Esophagus muscularis mucosa (tissue), 4 donors: ENCODE results near the gene KCNJ12. TPM values are rescaled to one million over a fixed set of nuclear protein-coding genes. Genes with fewer than 3 reads are reported as not detected.
"Not testable (repeated sequence)": the region's sequence is repeated elsewhere in the genome, so short reads cannot be mapped to it uniquely, and the experiment has no call there.

Experiments
- DNase-seq: peaks from one replicate; pipeline ENCODE4 v3.0.0-alpha.2; 2017; ENCODE audit errors: extremely low spot score
- H3K27ac ChIP-seq, 4 donors: fragments of 200-600 bp; sonication (generic); replicated peaks in 1 of 4; 1 replicate in 3 of 4; 2 replicates in 1 of 4; pipeline ENCODE4 v1.5.1; 2016 to 2019; ENCODE audit warnings: mild to moderate bottlenecking in 1 of 4
- H3K27me3 ChIP-seq, 4 donors: fragments of 200-600 bp; sonication (generic); one replicate each; pipeline versions ENCODE4 v1.5.1 to v1.6.0; 2016 to 2019
- H3K36me3 ChIP-seq, 4 donors: fragments of 200-600 bp; sonication (generic); one replicate each; pipeline ENCODE4 v1.5.1; 2016 to 2019
- H3K4me1 ChIP-seq, 4 donors: fragments of 200-600 bp; sonication (generic); one replicate each; pipeline ENCODE4 v1.5.1; 2016 to 2019
- H3K4me3 ChIP-seq, 4 donors: fragments of 200-600 bp; sonication (generic); 1 replicate in 2 of 4; 2 replicates in 2 of 4; pipeline ENCODE4 v1.5.1; 2016 to 2019; ENCODE audit warnings: mild to moderate bottlenecking in 4 of 4, moderate library complexity in 1 of 4
- H3K9me3 ChIP-seq, 4 donors: fragments of 200-600 bp; sonication (generic); 1 replicate in 3 of 4; 2 replicates in 1 of 4; pipeline ENCODE4 v1.5.1; 2016 to 2019
- EP300 ChIP-seq: sonication (generic); formaldehyde crosslinking; IDR thresholded peaks from one replicate; pipeline ENCODE4 v1.6.1; 2017; ENCODE audit warnings: antibody characterized with exemption
- POLR2A ChIP-seq: fragments of 450-650 bp; IDR thresholded peaks from one replicate; pipeline ENCODE4 v1.6.1; 2017; ENCODE audit warnings: antibody characterized with exemption, moderate library complexity, mild to moderate bottlenecking, low read depth
- POLR2AphosphoS5 ChIP-seq, 2 donors: sonication (generic); formaldehyde crosslinking; IDR thresholded peaks; one replicate each; pipeline ENCODE4 v1.6.1; 2017; ENCODE audit warnings: antibody characterized with exemption in 2 of 2
- WGBS: methylation state at CpG from one replicate; pipeline ENCODE4 v1.1.5; 2018; 5-methylcytosine and 5-hydroxymethylcytosine counted together
- intact Hi-C: fragments of 100-400 bp; cut with DNase I; formaldehyde crosslinking; loops from one replicate; pipeline ENCODE4 v1.15.1; 2023
- total RNA-seq, 4 donors: library from RNA; depleted of rRNA; stranded (reverse); fragments of >200 nt; gene quantifications; one replicate each; pipeline versions ENCODE4 v1.1.0 to v1.2.1, GENCODE V29; 2016
- TF ChIP-seq, protein P1 (sequence below), 3 experiments: fragments of 200-600 bp in 2 of 3; fragments of 450-650 bp in 1 of 3; sonication (generic) in 2 of 3; IDR thresholded peaks; one replicate each; pipeline ENCODE4 v1.5.1; 2017 to 2019; ENCODE audit warnings: antibody characterized with exemption in 3 of 3, mild to moderate bottlenecking in 2 of 3, moderate library complexity in 1 of 3

KCNJ12 gene
- total RNA-seq, 4 donors from 2014 or later, result 0.83 to 2.1 (median 1.5) TPM

DNA sequence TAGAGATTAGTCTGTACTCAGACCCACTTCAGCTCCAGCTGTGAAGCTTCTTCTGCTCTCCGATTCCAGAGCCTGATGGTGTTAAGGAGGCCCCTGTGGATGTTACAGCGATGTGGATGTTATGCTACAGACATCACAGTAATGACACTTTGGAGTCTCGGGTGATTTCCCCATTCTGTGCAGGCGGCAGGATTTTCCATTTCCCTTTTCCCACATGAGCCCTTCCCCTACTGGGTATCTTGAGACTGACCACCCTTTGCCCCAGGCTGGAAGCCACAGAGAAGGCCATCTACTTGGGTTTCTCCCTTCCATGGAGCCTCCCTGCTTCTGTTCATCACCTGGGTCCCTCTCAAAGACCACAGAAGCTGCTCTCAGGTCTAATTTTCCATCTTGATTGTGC is 78.3 kb downstream of the KCNJ12 start:
- TF ChIP-seq EP300 (no peak), POLR2A (no peak)
- TF ChIP-seq, protein P1, sequence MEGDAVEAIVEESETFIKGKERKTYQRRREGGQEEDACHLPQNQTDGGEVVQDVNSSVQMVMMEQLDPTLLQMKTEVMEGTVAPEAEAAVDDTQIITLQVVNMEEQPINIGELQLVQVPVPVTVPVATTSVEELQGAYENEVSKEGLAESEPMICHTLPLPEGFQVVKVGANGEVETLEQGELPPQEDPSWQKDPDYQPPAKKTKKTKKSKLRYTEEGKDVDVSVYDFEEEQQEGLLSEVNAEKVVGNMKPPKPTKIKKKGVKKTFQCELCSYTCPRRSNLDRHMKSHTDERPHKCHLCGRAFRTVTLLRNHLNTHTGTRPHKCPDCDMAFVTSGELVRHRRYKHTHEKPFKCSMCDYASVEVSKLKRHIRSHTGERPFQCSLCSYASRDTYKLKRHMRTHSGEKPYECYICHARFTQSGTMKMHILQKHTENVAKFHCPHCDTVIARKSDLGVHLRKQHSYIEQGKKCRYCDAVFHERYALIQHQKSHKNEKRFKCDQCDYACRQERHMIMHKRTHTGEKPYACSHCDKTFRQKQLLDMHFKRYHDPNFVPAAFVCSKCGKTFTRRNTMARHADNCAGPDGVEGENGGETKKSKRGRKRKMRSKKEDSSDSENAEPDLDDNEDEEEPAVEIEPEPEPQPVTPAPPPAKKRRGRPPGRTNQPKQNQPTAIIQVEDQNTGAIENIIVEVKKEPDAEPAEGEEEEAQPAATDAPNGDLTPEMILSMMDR (IDR thresholded peaks at IDR 0.05), result no peak
- Histone ChIP-seq H3K27me3 (peaks cover 0 to 26% (median 0%) of the 10 kb centered on the region in 4 donors), H3K4me1 (peaks cover 13 to 29% (median 25%) of the 10 kb centered on the region in 4 donors), H3K36me3 (no peaks in the 10 kb centered on the region), H3K27ac (no peak overlapping the region), H3K9me3 (no peaks in the 10 kb centered on the region), H3K4me3 (no peak overlapping the region)
- WGBS, result 83% methylated on average over 4 of the region's 4 CpGs
- intact Hi-C loops, result loop anchor here (10.0 kb wide), 2 partner anchors 120 to 330 kb away; partner anchors contain the start of gene DHRS7B
- DNase-seq, result no peak

DNA sequence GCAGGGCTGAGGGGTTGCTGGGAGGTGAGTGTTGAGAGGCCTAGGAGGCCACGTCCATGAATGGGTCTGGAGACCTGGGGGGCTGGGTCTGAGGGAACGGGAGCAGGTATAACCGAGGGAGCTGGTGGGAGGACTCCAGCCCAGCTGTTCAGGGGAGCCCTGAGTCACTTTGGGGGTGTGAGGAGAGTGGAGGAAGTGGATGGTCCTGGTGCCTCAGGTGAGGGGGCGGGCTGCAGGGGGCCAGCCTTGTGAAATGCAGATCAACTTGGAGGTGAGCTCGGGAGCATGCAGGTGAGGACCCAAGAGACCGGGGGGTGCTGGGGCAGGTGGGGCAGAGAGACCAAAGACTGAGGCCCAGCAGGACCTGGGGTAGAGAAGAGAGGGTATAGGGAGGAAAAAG is 79.6 kb downstream of the KCNJ12 start:
- H3K36me3 ChIP-seq, result no peaks in the 10 kb centered on the region
- H3K4me3 ChIP-seq, result no peak overlapping the region
- intact Hi-C loops, result loop anchor here (2.0 to 10.0 kb wide), 4 partner anchors 55 to 331 kb away; partner anchors contain the start of gene DHRS7B
- TF ChIP-seq POLR2A (no peak), EP300 (no peak), POLR2AphosphoS5 (IDR thresholded peaks at IDR 0.05) (no peak)
- TF ChIP-seq, protein P1 (IDR thresholded peaks at IDR 0.05), result no peak
- H3K4me1 ChIP-seq, result peaks cover 13 to 29% (median 25%) of the 10 kb centered on the region in 4 donors
- no peak for DNase-seq
- peaks cover 0 to 23% (median 0%) of the 10 kb centered on the region in 4 donors for H3K27me3 ChIP-seq
- H3K9me3 ChIP-seq, result no peaks in the 10 kb centered on the region
- H3K27ac ChIP-seq, result no peak overlapping the region
- WGBS, result 77% methylated on average over 6 of the region's 6 CpGs

DNA sequence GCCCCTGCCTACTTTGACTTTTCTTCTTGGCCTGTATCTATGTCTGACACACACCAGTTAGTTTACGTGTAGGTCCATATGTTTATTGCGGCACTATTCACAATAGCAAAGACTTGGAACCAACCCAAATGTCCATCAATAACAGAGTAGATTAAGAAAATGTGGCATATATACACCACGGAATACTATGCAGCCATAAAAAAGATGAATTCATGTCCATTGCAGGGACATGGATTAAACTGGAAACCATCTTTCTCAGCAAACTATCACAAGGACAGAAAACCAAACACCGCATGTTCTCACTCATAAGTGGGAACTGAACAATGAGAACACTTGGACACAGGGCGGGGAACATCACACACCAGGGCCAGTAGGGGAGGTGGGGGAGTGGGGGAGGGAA is 80.3 kb downstream of the KCNJ12 start:
- 74% methylated on average over 5 of the region's 5 CpGs for WGBS
- H3K27me3 ChIP-seq, result peaks cover 0 to 21% (median 0%) of the 10 kb centered on the region in 4 donors
- DNase-seq, result not testable (repeated sequence)

DNA sequence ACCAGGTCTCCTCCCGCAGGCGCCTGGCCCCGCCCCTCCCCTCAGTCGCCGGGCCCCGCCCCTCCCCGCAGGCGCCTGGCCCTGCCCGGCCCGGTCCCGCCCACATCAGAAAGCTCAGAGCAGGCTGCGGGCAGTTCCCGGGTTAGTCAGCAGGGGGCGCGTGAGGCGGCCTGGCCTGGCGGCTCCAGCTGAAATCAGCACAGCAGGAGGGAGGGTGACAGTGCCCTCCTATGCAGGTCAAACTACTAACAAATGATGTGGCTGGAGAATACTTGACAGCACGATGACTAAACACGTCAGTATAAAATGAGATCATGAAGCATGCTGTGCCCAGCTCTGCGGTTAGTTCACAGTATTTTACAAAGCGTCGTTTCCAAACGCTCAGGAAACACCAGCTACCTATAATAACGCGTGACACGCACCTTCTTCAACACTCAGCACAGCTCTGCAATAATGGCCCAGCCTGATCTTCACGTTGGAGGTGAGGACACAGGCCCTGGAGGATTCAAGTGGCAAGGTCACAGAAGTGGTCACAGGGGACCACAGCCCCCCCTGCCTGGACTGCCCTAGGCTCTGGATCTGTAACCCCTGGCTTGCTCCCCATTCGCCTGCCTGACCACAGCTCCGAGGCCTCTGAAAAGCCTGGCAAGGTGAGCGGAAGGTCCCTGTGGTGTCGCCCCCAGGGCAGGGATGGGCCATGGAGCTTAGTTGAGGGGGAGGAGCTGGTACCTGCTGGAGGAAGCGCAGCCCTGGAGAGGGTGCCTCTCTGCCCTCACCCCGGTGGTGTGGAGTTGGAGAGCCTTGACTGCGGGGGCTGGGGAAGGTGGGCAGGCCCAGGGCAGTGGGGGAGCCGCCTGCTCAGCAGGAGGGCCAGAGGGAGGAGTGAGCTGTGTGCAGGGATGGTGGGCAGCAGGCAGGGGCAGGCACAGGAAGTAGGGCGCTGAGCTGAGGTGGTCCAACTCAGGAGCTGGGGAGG is 81.2 kb downstream of the KCNJ12 start:
- intact Hi-C loops, result loop anchor here (2.0 to 10.0 kb wide), 4 partner anchors 53 to 333 kb away; partner anchors contain the start of gene DHRS7B
- WGBS, result 37% methylated on average over 15 of the region's 36 CpGs
- Histone ChIP-seq H3K4me3 (no peak overlapping the region), H3K36me3 (no peaks in the 10 kb centered on the region), H3K27me3 (peaks cover 0 to 17% (median 0%) of the 10 kb centered on the region in 4 donors), H3K9me3 (no peaks in the 10 kb centered on the region), H3K4me1 (peaks cover 13 to 24% (median 20%) of the 10 kb centered on the region in 4 donors), H3K27ac (peak overlapping the region in 3 of 4 donors; percentile 45 to 54 (median 46))
- TF ChIP-seq POLR2A, result no peak
- peak; percentile 32 to 70 for TF ChIP-seq POLR2AphosphoS5 (IDR thresholded peaks at IDR 0.05)
- TF ChIP-seq EP300, result no peak
- TF ChIP-seq, protein P1 (IDR thresholded peaks at IDR 0.05), result peak; percentile 92 to 100 (median 96)
- DNase-seq, result peak; percentile 97

More for the DNA sequence above, 80.3 kb downstream of the KCNJ12 start:
- H3K4me1 ChIP-seq, result peaks cover 13 to 29% (median 25%) of the 10 kb centered on the region in 4 donors
- H3K4me3 ChIP-seq, H3K27ac ChIP-seq, H3K36me3 ChIP-seq, H3K9me3 ChIP-seq: not testable (repeated sequence)
- intact Hi-C loops, result loop anchor here (2.0 to 10.0 kb wide), 4 partner anchors 54 to 332 kb away; partner anchors contain the start of gene DHRS7B

GRCh38 chr17:21458054-21458453 is 81.9 kb downstream of the KCNJ12 start:
- intact Hi-C loops, result loop anchor here (5.0 to 10.0 kb wide), 3 partner anchors 123 to 333 kb away; partner anchors contain the start of gene DHRS7B
- no peak for DNase-seq
- H3K4me1 ChIP-seq, result peaks cover 7 to 17% (median 13%) of the 10 kb centered on the region in 4 donors
- TF ChIP-seq POLR2A (no peak), EP300 (no peak), POLR2AphosphoS5 (IDR thresholded peaks at IDR 0.05) (no peak)
- TF ChIP-seq, protein P1 (IDR thresholded peaks at IDR 0.05), result no peak
- H3K27ac ChIP-seq, result no peak overlapping the region
- no peaks in the 10 kb centered on the region for H3K36me3 ChIP-seq
- no peaks in the 10 kb centered on the region for H3K9me3 ChIP-seq
- no peak overlapping the region for H3K4me3 ChIP-seq
- 53% methylated on average over 7 of the region's 7 CpGs for WGBS
- H3K27me3 ChIP-seq, result peaks cover 0 to 17% (median 0%) of the 10 kb centered on the region in 4 donors
